IMR-90 (cell line): Measurements from ENCODE around the gene DIP2C. TPM values are rescaled to one million over a fixed set of nuclear protein-coding genes. Genes with fewer than 3 reads are reported as not detected.
A peak's percentile ranks its signal among the peaks of the same experiment; 100 is the strongest.

Experiments
- ATAC-seq: fragments of 200-7000 bp; cut with Tn5 transposase; 2 replicates; pipeline ENCODE4 v1.9.1; 2020; ENCODE audit warnings: low read depth, mild to moderate bottlenecking, moderate library complexity
- BruUV-seq: library from RNA; stranded (reverse); fragments of 400-500 nt; replicated peaks from 2 replicates; lab custom pipeline; 2021; lab: Mats Ljungman, UMichigan
- CTCF ChIA-PET: fragments of 300-600 bp; formaldehyde crosslinking; extraction: SDS; loops from one replicate; lab custom pipeline; 2021; ENCODE audit warnings: antibody characterized with exemption; lab: Yijun Ruan, JAX
- POLR2A ChIA-PET: fragments of 300-600 bp; sonication (Branson Sonifier 250); formaldehyde crosslinking; loops from one replicate; lab custom pipeline; 2022; ENCODE audit warnings: antibody characterized with exemption; ENCODE audit not compliant: unreplicated experiment; lab: Charles Lee
- DNase-seq: peaks from one replicate; pipeline ENCODE4 v3.0.0; 2013
- H2AFZ ChIP-seq: replicated peaks from 2 replicates; pipeline ENCODE3; 2013; ENCODE audit warnings: low read length, mild to moderate bottlenecking; ENCODE audit not compliant: poor library complexity
- H2AK5ac ChIP-seq: 2 replicates; pipeline ENCODE4 v1.6.1; 2013; ENCODE audit warnings: low read depth, low read length, inconsistent platforms
- H2AK9ac ChIP-seq: replicated peaks from 2 replicates; pipeline ENCODE3; 2013; ENCODE audit warnings: mild to moderate bottlenecking, low read depth, low read length, moderate library complexity; ENCODE audit not compliant: poor library complexity
- H2BK120ac ChIP-seq: 2 replicates; pipeline ENCODE4 v1.6.1; 2013; ENCODE audit warnings: low read depth, low read length, inconsistent platforms
- H2BK15ac ChIP-seq: 3 replicates; pipeline ENCODE4 v1.6.1; 2013; ENCODE audit warnings: low read depth, low read length, inconsistent platforms
- H2BK20ac ChIP-seq: 2 replicates; pipeline ENCODE4 v1.6.1; 2013; ENCODE audit warnings: low read depth, mild to moderate bottlenecking, inconsistent platforms, low read length, moderate library complexity
- H2BK5ac ChIP-seq: 2 replicates; pipeline ENCODE4 v1.6.1; 2013; ENCODE audit warnings: mild to moderate bottlenecking, low read depth, low read length, inconsistent platforms; ENCODE audit not compliant: poor library complexity, severe bottlenecking
- H3K14ac ChIP-seq: replicated peaks from 2 replicates; pipeline ENCODE4 v1.6.1; 2013; ENCODE audit warnings: low read depth, low read length, inconsistent platforms
- H3K18ac ChIP-seq: 2 replicates; pipeline ENCODE4 v1.6.1; 2013; ENCODE audit warnings: low read depth, low read length, control low read depth
- H3K23ac ChIP-seq: 2 replicates; pipeline ENCODE4 v1.6.1; 2013; ENCODE audit warnings: low read depth, low read length, inconsistent platforms
- H3K27ac ChIP-seq: 2 replicates; pipeline ENCODE4 v1.5.1; 2013; ENCODE audit warnings: mild to moderate bottlenecking, control low read depth, low read length; ENCODE audit not compliant: insufficient read depth
- H3K27me3 ChIP-seq: 2 replicates; pipeline ENCODE4 v1.6.1; 2013; ENCODE audit warnings: low read length; ENCODE audit not compliant: control insufficient read depth, insufficient read depth
- H3K36me3 ChIP-seq: 2 replicates; pipeline ENCODE4 v1.6.1; 2013; ENCODE audit warnings: low read length, mixed read lengths; ENCODE audit not compliant: control insufficient read depth, insufficient read depth
- H3K4ac ChIP-seq: 2 replicates; pipeline ENCODE4 v1.6.1; 2013; ENCODE audit warnings: low read depth, low read length, inconsistent platforms
- H3K4me1 ChIP-seq: 2 replicates; pipeline ENCODE4 v1.6.1; 2013; ENCODE audit warnings: low read length, mixed read lengths; ENCODE audit not compliant: control insufficient read depth, insufficient read depth
- H3K4me2 ChIP-seq: 2 replicates; pipeline ENCODE4 v1.6.1; 2013; ENCODE audit warnings: low read depth, mild to moderate bottlenecking, control low read depth, low read length, moderate library complexity
- H3K4me3 ChIP-seq: 2 replicates; pipeline ENCODE4 v1.5.1; 2013; ENCODE audit warnings: low read depth, mild to moderate bottlenecking, control low read depth, low read length, moderate library complexity; ENCODE audit not compliant: insufficient read depth
- H3K56ac ChIP-seq: 2 replicates; pipeline ENCODE4 v1.6.1; 2013; ENCODE audit warnings: low read length, inconsistent platforms; ENCODE audit not compliant: insufficient read depth; ENCODE audit errors: extremely low read depth
- H3K79me1 ChIP-seq, 2 experiments: 2 replicates each; pipeline ENCODE4 v1.6.1; 2013; ENCODE audit warnings: low read length in 2 of 2, inconsistent platforms in 1 of 2, low read depth in 1 of 2
- H3K9ac ChIP-seq: 2 replicates; pipeline ENCODE4 v1.6.1; 2013; ENCODE audit warnings: low read depth, low read length, control low read depth
- H3K9me1 ChIP-seq: 2 replicates; pipeline ENCODE4 v1.6.1; 2013; ENCODE audit warnings: low read length, inconsistent platforms; ENCODE audit not compliant: insufficient read depth
- H3K9me3 ChIP-seq: 2 replicates; pipeline ENCODE4 v1.6.1; 2013; ENCODE audit warnings: low read length; ENCODE audit not compliant: control insufficient read depth, insufficient read depth
- H4K20me1 ChIP-seq: 2 replicates; pipeline ENCODE4 v1.6.1; 2013; ENCODE audit warnings: low read length, inconsistent platforms; ENCODE audit not compliant: insufficient read depth
- H4K5ac ChIP-seq: 2 replicates; pipeline ENCODE4 v1.6.1; 2013; ENCODE audit warnings: mild to moderate bottlenecking, low read depth, low read length, control low read depth
- H4K8ac ChIP-seq, 2 experiments: 2 replicates each; pipeline ENCODE4 v1.6.1; 2013; ENCODE audit warnings: low read depth in 2 of 2, low read length in 2 of 2, control low read depth in 1 of 2, inconsistent platforms in 1 of 2
- H4K91ac ChIP-seq: 2 replicates; pipeline ENCODE4 v1.6.1; 2013; ENCODE audit warnings: low read depth, low read length, inconsistent platforms; ENCODE audit not compliant: insufficient read depth
- CHD1 ChIP-seq: IDR thresholded peaks from 2 replicates; pipeline ENCODE4 v1.6.1; 2012; ENCODE audit warnings: low read depth, low read length, improper control_type of control experiment
- MAFK ChIP-seq: IDR thresholded peaks from 2 replicates; pipeline ENCODE4 v1.6.1; 2012; ENCODE audit warnings: low read depth, low read length, improper control_type of control experiment
- RAD21 ChIP-seq: IDR thresholded peaks from 2 replicates; pipeline ENCODE4 v1.6.1; 2012; ENCODE audit warnings: low read length, improper control_type of control experiment
- WGBS, 2 experiments: methylation state at CpG; one replicate each; pipeline versions ENCODE4 v1.1.5 to v1.1.7; 2013; ENCODE audit warnings: missing lambda C conversion rate in 2 of 2; ENCODE audit not compliant: insufficient read length in 1 of 2; ENCODE audit errors: extremely low coverage in 2 of 2; 5-methylcytosine and 5-hydroxymethylcytosine counted together
- dilution Hi-C: fragments of 300-500 bp; cut with HindIII; formaldehyde crosslinking; loops from one replicate; pipeline ENCODE4 v1.14.3; 2018; ENCODE audit warnings: low sequenced_read_pairs; ENCODE audit not compliant: unreplicated experiment
- in situ Hi-C: fragments of 300-500 bp; cut with MboI; formaldehyde crosslinking; loops from 3 replicates; pipeline ENCODE4 v1.14.3; 2019; ENCODE audit warnings: low sequenced_read_pairs, inconsistent platforms, mixed read lengths
- intact Hi-C: fragments of 100-400 bp; cut with micrococcal nuclease; formaldehyde crosslinking; loops from 2 replicates; pipeline ENCODE4 v1.10.0; 2022
- polyA plus RNA-seq, 3 experiments: library from polyadenylated mRNA; depleted of rRNA; stranded (reverse); fragments of >200 nt; gene quantifications; 2 replicates each; pipeline ENCODE4 v1.2.3, GENCODE V29; 2012; ENCODE audit warnings: low replicate concordance in 1 of 3
- total RNA-seq: library from RNA; depleted of rRNA; stranded (reverse); fragments of >200 nt; gene quantifications from 2 replicates; pipeline ENCODE4 v1.2.3, GENCODE V29; 2012
- TF ChIP-seq, protein P1 (sequence below): fragments of 150-350 bp; IDR thresholded peaks from 2 replicates; pipeline ENCODE4 v1.6.1; 2017; ENCODE audit warnings: mild to moderate bottlenecking, antibody characterized with exemption, low read length, low read depth

Gene DIP2C
- total and polyA plus RNA-seq, 2 of the 4 experiments (the other 2 are of a cell fraction): 8.6 to 17.3 TPM

DNA sequence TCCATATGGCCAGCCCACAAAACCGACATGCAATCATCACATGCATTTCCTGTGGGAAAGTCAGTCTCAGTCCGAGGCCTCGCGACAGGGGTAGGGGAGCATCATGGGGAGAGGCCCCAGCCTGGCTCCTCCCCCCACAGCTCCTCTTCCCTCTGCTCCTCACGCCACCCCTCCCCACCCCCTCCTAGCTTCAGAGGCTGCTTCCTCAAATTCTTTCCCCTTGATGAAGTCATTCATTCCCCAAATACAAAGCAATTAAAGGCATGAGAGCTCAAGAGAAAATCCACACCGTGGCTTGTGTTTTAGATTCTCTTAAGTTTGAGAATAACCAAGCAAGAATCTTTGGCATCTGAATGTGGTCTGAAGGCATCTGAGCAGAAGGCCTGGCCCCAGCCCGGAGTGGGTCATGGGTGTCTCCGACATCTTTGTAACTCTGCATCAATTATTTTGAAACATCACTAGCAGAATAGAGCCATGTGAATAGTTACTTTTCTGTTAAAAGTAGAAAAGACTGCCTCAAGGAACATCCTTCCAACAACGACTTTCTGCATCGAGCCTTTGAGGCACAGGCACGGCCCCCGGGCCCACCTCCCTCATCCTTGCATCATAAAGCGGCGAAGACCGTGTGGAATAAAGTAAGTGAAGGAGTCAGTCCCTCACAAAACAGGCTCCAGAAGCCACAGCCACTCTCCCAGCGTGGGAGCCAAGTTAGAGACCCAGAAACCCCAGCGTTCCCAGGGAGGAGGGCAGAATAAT lies 90.9 kb downstream of the DIP2C start (continued):
- TF ChIP-seq, protein P1, sequence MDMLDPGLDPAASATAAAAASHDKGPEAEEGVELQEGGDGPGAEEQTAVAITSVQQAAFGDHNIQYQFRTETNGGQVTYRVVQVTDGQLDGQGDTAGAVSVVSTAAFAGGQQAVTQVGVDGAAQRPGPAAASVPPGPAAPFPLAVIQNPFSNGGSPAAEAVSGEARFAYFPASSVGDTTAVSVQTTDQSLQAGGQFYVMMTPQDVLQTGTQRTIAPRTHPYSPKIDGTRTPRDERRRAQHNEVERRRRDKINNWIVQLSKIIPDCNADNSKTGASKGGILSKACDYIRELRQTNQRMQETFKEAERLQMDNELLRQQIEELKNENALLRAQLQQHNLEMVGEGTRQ: 0 out of 2 replicates have a peak, but pooled peaks have one; percentile 10
- no peak for TF ChIP-seq CHD1

DNA sequence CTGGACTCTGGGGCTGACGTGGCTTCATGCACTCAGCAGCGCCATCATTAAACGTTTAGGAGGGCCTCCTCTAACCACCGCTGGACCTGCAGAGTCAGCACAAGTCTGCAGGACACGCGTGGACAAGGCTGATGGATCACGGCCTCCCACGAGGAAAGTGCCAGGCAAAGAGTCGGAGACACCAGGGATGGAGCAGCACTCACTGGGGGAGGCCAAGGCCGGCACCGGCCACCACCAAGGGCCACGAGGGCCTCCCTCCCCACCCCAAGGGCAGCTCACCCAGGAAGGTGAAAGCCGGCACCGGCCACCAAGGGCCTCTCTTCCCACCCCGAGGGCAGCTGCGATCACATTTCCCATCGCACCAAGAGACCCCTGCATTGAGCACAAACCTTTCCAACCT lies 91.5 kb downstream of the DIP2C start:
- H2BK5ac ChIP-seq: peak overlapping the region; percentile 98
- peak overlapping the region; percentile 3 for H3K4me2 ChIP-seq
- H4K91ac ChIP-seq: peak overlapping the region; percentile 100
- TF ChIP-seq MAFK (peak; percentile 16; the same call in 1 of the 2 replicates), RAD21 (no peak)
- intact Hi-C loops: loop anchor here (5.0 kb wide), 1 partner anchor 84 kb away; no protein-coding TSS in a partner anchor
- POLR2A ChIA-PET: no interaction called here
- in situ Hi-C loops: no loop called here
- CTCF ChIA-PET: no interaction called here
- peaks cover 46 to 94% of the 10 kb centered on the region in 2 experiments for H3K79me1 ChIP-seq
- H3K4ac ChIP-seq: peak overlapping the region; percentile 100
- dilution Hi-C loops: no loop called here
- WGBS, 2 experiments: 95% methylated on average over 13 of the region's 17 CpGs; no CpG with 5 or more reads in 1 of the 2 experiments
- peak overlapping the region; percentile 73 for H4K5ac ChIP-seq
- peaks cover 74% of the 10 kb centered on the region for H3K9me1 ChIP-seq
- BruUV-seq: no TSS peak
- H3K36me3 ChIP-seq: 0 out of 2 replicates have a peak, but pooled peaks cover 1% of the 10 kb centered on the region
- H2AK5ac ChIP-seq: peak overlapping the region; percentile 100
- peak overlapping the region; percentile 22 for H3K9ac ChIP-seq
- H3K27me3 ChIP-seq: no peaks in the 10 kb centered on the region
- peak overlapping the region; percentile 74 for H2AFZ ChIP-seq
- DNase-seq (no peak), ATAC-seq (no peak; the same call in 1 of the 2 replicates)
- peak overlapping the region; percentile 97 for H2AK9ac ChIP-seq
- peak overlapping the region; percentile 99 for H2BK120ac ChIP-seq
- H3K14ac ChIP-seq: peak overlapping the region; percentile 100
- peak overlapping the region; percentile 82 for H3K18ac ChIP-seq
- no peaks in the 10 kb centered on the region for H3K9me3 ChIP-seq
- H2BK15ac ChIP-seq: peak overlapping the region; percentile 80
- peak overlapping the region; percentile 97 for H2BK20ac ChIP-seq
- H3K4me3 ChIP-seq: no peak overlapping the region
- H3K56ac ChIP-seq: peak overlapping the region; percentile 63; the same call in 1 of the 2 replicates
- peak overlapping the region; percentile 98 for H3K27ac ChIP-seq
- peaks cover 14% of the 10 kb centered on the region for H4K20me1 ChIP-seq
- H3K4me1 ChIP-seq: peaks cover 51% of the 10 kb centered on the region
- peak overlapping the region; percentile 56 to 96 for H4K8ac ChIP-seq
- peak overlapping the region; percentile 93 for H3K23ac ChIP-seq
